WERI-Rb-1 (cell line): ENCODE results near the gene BEAN1.
"Not testable (repeated sequence)": the region's sequence is repeated elsewhere in the genome, so short reads cannot be mapped to it uniquely, and the experiment has no call there.

Experiments
- DNase-seq: peaks from one replicate; pipeline ENCODE4 v3.0.0-alpha.2; 2020
- H3K27ac ChIP-seq: fragments of 250-450 bp; sonication (Bioruptor Pico); 2 replicates; pipeline ENCODE4 v1.5.1; 2020; ENCODE audit warnings: mild to moderate bottlenecking, moderate library complexity
- H3K27me3 ChIP-seq: fragments of 250-450 bp; sonication (Bioruptor Pico); 2 replicates; pipeline ENCODE4 v1.5.1; 2021; ENCODE audit warnings: mild to moderate bottlenecking, low read depth, moderate library complexity; ENCODE audit not compliant: insufficient read depth, severe bottlenecking
- H3K36me3 ChIP-seq: fragments of 250-450 bp; sonication (Bioruptor Pico); 2 replicates; pipeline ENCODE4 v1.5.1; 2020; ENCODE audit warnings: mild to moderate bottlenecking, moderate library complexity
- H3K4me3 ChIP-seq: 2 replicates; pipeline ENCODE4 v1.5.1; 2011; ENCODE audit warnings: low read depth, mild to moderate bottlenecking, control low read depth, low read length
- H3K9me3 ChIP-seq: fragments of 250-450 bp; sonication (Bioruptor Pico); 2 replicates; pipeline ENCODE4 v1.5.1; 2021; ENCODE audit warnings: mild to moderate bottlenecking, moderate library complexity; ENCODE audit not compliant: severe bottlenecking
- TF ChIP-seq, protein P1 (sequence below): IDR thresholded peaks from 2 replicates; pipeline ENCODE4 v1.5.1; 2011; ENCODE audit warnings: low read depth, mild to moderate bottlenecking, control low read depth, inconsistent platforms, low read length

Gene BEAN1

DNA sequence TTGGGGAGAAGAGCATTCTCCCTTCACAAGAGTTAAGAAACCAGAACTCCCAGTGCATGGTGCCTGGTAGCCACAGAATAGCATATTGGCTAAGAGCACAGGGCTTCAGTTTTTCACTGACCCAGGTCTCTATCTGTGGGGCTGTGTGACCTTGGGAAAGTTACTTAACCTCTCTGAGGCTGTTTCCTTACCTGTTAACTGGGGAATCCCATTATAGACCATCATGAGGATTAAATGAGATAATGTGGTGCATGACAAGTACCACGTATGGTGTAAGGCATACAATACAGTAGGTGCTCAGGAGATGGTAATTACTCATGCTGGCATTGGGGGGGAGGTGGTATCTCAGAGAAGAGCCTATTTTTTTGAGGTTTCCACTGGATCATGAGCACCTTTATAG lies 33.6 kb downstream of the BEAN1 start:
- DNase-seq = no peak
- Histone ChIP-seq H3K36me3 (no peaks in the 10 kb centered on the region), H3K27ac (no peak overlapping the region), H3K4me3 (no peak overlapping the region), H3K27me3 (no peaks in the 10 kb centered on the region), H3K9me3 (no peaks in the 10 kb centered on the region)
- TF ChIP-seq, protein P1, sequence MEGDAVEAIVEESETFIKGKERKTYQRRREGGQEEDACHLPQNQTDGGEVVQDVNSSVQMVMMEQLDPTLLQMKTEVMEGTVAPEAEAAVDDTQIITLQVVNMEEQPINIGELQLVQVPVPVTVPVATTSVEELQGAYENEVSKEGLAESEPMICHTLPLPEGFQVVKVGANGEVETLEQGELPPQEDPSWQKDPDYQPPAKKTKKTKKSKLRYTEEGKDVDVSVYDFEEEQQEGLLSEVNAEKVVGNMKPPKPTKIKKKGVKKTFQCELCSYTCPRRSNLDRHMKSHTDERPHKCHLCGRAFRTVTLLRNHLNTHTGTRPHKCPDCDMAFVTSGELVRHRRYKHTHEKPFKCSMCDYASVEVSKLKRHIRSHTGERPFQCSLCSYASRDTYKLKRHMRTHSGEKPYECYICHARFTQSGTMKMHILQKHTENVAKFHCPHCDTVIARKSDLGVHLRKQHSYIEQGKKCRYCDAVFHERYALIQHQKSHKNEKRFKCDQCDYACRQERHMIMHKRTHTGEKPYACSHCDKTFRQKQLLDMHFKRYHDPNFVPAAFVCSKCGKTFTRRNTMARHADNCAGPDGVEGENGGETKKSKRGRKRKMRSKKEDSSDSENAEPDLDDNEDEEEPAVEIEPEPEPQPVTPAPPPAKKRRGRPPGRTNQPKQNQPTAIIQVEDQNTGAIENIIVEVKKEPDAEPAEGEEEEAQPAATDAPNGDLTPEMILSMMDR = no peak

DNA sequence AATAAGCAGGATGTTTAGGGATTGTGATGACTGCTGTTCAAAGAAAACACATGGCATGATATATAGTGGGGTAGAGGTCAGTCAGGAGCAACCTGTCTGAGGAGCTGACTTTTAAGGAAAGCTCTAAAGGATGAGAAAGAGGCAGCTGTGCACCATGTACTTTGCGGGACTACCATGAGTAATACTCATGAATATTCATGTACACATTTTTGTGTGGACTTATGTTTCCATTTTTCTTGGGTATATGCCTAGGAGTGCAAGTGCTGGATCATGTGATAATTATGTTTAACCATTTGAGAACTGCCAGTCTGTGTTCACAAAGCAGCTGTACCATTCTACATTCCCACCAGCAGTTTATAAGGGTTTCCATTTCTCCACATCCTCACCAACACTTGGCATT lies 35.8 kb downstream of the BEAN1 start:
- TF ChIP-seq, protein P1 = no peak
- Histone ChIP-seq H3K27ac (no peak overlapping the region), H3K4me3 (no peak overlapping the region), H3K36me3 (no peaks in the 10 kb centered on the region), H3K9me3 (no peaks in the 10 kb centered on the region), H3K27me3 (no peaks in the 10 kb centered on the region)
- DNase-seq = no peak

DNA sequence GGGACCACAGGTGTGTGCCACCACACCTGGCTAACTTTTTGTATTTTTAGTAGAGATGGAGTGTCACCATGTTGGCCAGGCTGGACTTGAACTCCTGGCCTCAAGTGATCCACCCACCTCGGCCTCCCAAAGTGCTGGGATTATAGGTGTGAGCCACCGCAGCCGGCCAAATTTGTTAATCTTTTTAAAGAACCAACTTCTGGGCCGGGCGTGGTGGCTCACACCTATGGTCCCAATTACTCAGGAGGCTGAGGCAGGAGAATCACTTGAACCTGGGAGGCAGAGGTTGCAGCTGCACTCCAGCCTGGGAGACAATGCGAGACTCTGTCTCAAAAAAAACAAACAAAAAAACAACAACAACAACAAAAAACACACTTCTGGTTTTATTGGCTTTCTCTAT lies 38.9 kb downstream of the BEAN1 start:
- not testable (repeated sequence) for H3K36me3 ChIP-seq, H3K4me3 ChIP-seq, H3K27me3 ChIP-seq, H3K9me3 ChIP-seq, H3K27ac ChIP-seq, DNase-seq

DNA sequence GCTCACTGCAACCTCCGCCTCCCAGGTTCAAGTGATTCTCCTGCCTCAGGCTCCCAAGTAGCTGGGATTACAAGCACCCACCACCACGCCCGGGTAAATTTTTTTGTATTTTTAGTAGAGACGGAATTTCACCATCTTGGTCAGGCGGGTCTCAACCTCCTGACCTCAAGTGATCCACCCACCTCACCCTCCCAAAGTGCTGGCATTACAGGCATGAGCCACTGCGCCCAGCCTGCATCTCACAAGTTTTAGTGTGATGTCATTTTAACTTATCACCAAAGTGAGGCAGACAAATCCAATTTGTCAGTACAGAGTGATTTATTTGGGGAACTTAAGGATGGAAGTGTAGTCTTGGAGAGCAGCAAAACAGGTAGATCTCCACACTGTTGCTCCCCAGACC lies 39.5 kb downstream of the BEAN1 start:
- H3K4me3 ChIP-seq, DNase-seq, H3K27me3 ChIP-seq: not testable (repeated sequence)

DNA sequence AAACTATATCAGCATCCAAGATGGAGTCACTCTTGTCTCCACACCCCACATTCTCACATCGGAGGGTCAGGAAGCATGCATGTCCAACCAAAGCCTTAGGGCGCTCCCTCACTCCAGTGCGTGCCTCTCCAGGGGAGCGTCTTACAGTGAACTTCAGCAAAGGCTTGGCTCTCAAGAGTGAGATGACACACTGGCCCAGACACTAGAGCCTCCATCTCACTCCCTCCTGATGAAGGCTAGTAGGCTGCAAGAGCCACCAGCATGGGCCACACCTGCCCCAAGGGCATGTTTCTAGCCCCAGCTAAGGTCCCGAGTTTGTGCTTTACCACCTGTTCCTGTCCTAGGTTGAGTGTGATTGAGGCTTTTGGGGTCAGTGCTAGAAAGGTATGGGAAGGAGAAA lies 40.5 kb downstream of the BEAN1 start:
- Histone ChIP-seq H3K4me3 (no peak overlapping the region), H3K36me3 (no peaks in the 10 kb centered on the region), H3K27ac (no peak overlapping the region), H3K9me3 (no peaks in the 10 kb centered on the region), H3K27me3 (no peaks in the 10 kb centered on the region)
- TF ChIP-seq, protein P1 = no peak
- DNase-seq = no peak

More for the DNA sequence above, 39.5 kb downstream of the BEAN1 start:
- not testable (repeated sequence) for H3K36me3 ChIP-seq, H3K27ac ChIP-seq, H3K9me3 ChIP-seq

DNA sequence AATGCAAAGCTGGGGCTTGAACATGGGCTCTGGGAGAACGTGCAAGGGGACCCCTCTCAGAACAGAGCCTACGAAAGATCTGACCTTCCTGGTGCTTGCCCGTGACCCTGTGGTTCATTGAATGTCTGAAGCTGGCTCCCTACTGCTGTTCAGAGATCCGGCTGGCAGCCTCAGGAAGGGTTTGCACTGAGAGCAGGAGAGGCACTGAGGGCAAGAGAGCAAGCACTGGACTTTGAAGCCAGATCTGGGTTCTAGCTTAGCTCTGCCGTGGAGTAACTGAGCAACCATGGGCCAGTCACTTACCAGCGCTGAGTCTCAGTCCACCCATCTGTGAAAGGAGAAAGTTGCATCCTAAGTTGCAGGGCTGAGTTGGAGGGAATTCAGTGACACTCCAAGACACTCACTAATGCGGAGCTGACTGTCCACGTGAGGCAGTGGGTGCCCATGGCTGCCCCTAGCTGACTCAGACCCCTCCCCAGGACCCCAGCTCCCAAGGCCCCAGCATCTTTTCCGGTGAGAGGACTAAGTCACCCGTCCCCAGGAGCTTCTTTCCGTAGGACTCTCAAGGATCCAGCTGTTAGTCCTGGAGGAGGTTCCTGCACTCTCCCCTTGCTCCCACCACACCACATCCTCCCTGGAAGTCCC lies 41.3 kb downstream of the BEAN1 start:
- Histone ChIP-seq H3K27me3 (no peaks in the 10 kb centered on the region), H3K36me3 (no peaks in the 10 kb centered on the region), H3K4me3 (no peak overlapping the region), H3K9me3 (no peaks in the 10 kb centered on the region), H3K27ac (no peak overlapping the region)
- TF ChIP-seq, protein P1 = no peak
- DNase-seq = no peak

DNA sequence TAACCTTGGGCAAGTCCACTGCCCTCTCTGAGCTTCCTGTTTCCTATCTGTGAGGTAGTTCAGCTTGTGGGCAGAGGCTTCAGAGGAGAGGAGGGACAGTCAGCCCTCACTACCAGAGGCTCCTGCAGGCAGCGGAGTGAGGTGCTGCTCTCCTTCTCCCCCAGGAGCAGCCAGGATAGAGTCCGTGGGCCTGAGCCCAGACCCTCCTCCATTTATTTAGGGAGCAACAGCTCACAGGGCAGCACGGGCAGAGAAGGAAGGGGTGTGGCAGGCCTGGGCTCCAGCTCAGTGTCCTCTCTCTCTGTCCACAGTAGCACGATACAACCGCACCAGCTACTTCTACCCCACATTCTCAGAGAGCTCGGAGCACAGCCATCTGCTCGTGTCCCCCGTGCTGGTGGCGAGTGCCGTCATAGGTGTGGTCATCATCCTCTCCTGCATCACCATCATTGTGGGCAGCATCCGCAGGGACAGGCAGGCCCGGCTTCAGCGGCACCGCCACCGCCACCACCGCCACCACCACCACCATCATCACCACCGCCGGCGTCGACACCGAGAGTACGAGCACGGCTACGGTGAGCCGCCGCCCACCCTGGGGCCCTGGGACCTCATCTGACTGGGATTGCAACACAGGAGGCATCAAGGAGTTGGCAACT lies 42.3 kb downstream of the BEAN1 start:
- Histone ChIP-seq H3K27ac (no peak overlapping the region), H3K4me3 (no peak overlapping the region), H3K36me3 (no peaks in the 10 kb centered on the region), H3K27me3 (no peaks in the 10 kb centered on the region), H3K9me3 (no peaks in the 10 kb centered on the region)
- TF ChIP-seq, protein P1 = no peak
- DNase-seq = no peak
